CD4-positive, alpha-beta T cell treated with Interleukin-4 for 1 hour (primary cell): Measurements from ENCODE around the gene CYB561D2.

Experiments used
- DNase-seq, 2 donors: peaks; one replicate each; pipeline ENCODE4 v3.0.0-alpha.2; 2020 to 2022

The CYB561D2 gene

GRCh38 chr3:50342813-50343633 lies 7.6 kb upstream of the CYB561D2 start:
- no peak for DNase-seq

- no peak for DNase-seq
Measured at GRCh38 chr3:50345008-50345407, 5.7 kb upstream of the CYB561D2 start.

DNA sequence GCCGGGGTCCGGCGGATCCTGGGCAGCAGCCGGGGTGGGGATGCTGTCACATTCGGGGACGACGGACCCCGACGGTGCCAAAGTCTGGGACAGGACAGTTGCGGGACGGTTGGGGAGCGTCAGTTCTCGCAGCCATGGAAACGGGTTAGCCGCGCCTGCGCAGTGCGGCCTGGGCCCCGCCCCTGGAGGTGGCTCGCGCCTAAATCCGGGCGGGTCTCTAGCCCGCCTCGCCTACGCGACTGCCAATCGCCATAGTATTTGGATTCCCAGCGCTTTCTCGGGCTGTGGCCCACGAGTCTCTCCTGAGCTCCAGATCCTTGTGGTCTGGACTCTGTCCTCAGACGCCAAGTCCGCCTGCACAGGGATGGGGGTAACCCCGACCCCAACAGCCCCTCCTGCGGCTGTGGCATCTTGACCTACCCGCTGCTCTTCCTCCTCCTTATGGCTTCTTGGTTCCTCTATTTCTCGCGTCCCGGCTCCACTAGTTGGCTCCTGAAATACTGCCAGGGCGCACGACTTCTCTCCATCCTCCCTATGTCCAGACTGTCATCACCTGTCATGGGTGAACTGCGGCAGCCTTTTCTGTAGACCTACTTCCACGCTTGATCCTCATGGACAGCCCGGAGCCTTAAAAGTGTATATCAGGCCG lies 5.0 kb upstream of the CYB561D2 start, which contains the start of gene ZMYND10:
ZMYND10 (minus strand) TSS at position 147 of the 649 bp plus-strand sequence. CDS start 153 bp downstream, outside the sequence.
- DNase-seq: peak; percentile 77

DNA sequence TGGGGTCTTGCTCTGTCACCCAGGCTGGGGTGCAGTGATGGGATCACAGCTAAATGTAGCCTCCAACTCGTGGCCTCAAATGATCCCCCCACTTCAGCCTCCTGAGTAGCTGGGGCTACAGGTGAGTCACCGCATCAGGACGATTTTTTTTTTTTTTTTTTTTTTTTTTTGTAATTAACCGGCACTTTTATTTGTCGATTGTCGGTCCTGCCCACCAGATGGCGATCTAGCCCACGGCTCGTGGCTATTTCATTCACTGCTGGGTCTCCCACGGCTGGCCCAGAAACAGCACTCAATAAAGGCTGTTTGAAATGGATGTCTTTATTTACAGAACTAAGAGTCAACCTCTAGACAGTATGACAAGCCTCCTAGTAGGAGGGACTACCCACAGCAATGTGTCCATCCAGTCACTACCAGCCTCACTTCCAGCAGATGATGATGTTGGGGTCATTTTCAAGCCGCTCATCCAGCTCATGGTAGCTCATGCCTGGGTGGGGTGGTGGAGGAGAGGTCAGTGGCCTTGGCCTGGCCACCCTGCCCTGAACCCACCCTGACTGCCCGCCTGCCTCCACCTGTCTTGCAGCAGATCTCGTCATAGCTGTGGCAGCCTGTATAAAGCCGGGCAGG lies 3.4 kb upstream of the CYB561D2 start:
- DNase-seq: peak; percentile 87 to 88

DNA sequence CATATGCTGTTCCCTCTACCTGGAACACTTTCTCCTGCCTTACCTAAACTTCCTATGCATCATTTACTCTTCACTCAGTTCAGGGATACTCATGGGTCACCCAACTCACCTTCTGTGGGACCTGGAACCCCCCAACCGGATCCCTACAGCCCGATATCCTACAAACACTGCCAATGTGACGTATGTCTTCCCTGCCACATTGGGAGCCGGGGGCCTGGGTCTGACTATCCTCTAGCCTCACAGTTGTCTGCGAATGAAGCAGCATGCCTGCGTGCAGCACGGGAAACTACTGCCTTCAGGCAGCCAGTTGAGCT lies 492 bp upstream of the CYB561D2 start:
- no peak for DNase-seq

GRCh38 chr3:50351323-50351697 lies 648 bp downstream of the CYB561D2 start:
- DNase-seq: no peak

GRCh38 chr3:50352781-50353180 lies 2.1 kb downstream of the CYB561D2 start:
- DNase-seq: no peak

DNA sequence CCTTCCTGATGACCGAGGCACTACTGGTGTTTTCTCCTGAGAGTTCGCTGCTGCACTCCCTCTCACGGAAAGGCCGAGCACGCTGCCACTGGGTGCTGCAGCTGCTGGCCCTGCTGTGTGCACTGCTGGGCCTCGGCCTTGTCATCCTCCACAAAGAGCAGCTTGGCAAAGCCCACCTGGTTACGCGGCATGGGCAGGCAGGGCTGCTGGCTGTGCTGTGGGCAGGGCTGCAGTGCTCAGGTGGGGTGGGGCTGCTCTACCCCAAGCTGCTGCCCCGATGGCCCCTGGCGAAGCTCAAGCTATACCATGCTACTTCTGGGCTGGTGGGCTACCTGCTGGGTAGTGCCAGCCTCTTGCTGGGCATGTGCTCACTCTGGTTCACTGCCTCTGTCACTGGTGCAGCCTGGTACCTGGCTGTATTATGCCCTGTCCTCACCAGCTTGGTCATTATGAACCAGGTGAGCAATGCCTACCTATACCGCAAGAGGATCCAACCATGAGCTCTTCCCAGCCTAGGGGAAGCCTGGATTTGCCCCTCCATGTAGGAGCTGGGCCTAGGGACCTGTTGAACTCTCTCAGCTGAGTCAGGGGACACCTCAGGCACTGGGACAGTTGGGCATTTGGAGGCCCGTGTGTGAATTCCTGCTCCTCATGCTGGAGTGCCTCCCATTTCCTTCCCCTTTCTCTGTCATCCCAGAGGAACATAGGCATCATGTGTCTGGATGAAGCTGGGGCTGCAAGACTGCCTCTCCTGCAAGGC lies 2.8 kb downstream of the CYB561D2 start:
- no peak for DNase-seq

- DNase-seq: no peak
Measured at GRCh38 chr3:50354186-50354764, 3.6 kb downstream of the CYB561D2 start.

DNA sequence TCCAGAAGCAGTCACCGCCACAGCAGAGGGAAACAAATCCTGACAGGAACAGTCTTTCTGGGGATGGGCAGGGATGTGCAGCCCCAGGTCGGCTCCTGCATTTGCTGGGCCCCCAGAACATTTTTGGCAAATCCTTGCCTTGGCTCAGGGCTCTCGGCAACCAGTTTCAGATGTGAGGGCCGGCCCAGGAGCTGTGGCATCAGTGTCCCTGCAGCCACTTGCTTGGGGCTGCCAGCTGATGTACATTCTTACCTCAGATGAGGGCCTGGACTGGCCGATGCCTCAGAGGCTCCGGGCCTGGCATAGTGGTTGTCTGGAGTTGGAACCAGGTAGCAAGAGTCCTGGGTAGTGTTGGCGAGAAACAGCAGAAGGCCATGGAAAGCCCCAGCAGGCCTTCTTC lies 4.2 kb downstream of the CYB561D2 start:
- no peak for DNase-seq

DNA sequence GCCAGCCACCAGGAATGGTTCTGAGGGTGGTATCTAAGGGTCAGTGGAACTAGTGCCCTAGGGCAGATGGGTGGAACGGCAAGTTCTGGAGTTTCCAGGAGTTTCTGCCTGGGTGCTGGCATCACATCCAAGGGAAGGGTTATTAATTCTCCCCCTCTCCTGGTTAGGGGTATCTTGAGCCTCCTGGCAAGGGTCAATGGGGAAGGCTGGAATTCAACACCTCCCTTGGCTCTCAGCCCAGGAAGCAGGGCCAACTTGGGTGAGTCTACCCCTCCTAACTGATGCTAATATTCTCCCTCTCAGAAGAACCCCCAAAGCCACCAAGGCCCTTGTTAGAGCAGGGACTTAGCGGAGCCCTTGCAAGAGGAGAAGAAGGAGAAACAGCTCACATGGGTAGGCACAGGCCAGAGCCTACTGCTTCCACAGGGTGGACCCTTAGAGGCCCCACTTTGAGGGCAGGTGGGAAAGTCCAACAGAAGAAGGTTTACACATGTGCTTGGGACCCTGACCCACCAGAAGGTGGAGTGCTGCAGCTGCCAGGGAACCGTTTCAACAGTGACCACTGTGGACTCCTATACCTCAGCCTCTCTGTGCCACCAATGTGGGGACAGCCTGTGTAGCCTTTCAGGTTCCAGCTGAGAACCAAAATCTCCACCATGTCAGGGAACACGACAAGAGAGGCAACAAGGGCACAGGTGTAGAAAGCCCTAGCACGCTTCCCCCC lies 5.3 kb downstream of the CYB561D2 start:
- no peak for DNase-seq

DNA sequence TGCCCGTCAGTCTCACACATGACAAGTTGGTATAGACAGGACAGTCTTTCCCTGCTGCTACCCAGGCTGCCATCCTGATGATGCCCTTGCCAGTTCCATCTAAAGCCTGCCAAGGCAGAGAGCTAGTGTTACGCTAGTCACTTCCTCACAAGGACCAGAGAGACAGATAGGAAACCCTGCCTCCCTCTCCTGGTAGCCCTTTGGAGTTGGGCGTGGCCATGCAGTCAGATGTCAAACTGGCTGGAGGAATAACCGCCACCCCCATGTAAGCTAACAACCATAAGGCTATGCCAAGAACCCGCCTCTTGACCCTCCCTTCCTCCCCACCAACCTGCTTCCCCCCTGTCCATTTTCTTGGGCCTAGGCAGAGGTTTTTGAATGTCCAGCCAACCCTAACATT lies 5.9 kb downstream of the CYB561D2 start:
- DNase-seq: no peak

DNA sequence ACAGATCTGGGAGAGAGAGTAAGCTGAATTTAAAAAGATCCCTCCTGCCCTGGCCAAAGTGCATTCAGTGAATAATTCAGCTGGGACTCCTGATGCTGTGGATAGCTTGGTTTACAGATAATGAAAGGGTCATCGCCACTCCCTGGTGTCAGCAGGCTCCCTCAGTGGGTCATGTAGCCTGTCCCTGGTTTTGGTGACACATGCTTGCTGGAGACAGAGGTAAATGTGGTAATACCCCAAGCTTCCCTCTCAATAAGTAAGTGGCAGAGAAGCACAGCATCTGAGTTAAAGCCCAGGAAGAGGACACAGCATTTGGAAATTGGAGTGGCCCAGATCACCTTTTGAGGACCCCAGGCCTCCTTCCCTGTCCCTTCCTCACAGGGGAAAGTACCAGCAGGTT lies 6.8 kb downstream of the CYB561D2 start:
- no peak for DNase-seq

DNA sequence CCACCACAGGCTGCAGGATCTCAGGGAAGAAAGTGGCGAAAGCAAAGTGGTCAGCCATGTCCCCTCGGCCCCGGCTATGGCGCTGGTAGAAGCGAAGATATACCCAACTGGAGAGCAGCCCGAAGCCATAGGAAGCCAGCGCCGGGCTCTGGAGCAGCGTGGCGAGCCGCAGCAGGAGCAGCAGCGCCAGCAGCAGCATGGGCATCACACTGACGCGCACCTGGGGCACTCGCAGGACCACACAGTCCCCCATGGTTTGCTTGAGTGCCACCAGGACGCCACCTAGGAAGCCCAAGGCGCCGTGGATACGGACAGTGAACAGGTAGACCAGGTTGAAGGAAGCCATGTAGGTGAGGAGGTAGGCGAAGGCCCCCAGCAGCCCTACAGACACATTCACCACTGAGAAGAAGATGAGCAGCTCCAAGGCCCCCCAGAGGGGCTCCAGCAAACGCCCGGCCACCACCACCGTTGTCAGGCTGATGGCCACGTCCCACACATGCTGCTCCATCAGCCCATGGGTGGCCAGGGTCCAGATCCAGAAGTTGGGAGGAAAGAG lies 7.8 kb downstream of the CYB561D2 start:
- DNase-seq: no peak

DNA sequence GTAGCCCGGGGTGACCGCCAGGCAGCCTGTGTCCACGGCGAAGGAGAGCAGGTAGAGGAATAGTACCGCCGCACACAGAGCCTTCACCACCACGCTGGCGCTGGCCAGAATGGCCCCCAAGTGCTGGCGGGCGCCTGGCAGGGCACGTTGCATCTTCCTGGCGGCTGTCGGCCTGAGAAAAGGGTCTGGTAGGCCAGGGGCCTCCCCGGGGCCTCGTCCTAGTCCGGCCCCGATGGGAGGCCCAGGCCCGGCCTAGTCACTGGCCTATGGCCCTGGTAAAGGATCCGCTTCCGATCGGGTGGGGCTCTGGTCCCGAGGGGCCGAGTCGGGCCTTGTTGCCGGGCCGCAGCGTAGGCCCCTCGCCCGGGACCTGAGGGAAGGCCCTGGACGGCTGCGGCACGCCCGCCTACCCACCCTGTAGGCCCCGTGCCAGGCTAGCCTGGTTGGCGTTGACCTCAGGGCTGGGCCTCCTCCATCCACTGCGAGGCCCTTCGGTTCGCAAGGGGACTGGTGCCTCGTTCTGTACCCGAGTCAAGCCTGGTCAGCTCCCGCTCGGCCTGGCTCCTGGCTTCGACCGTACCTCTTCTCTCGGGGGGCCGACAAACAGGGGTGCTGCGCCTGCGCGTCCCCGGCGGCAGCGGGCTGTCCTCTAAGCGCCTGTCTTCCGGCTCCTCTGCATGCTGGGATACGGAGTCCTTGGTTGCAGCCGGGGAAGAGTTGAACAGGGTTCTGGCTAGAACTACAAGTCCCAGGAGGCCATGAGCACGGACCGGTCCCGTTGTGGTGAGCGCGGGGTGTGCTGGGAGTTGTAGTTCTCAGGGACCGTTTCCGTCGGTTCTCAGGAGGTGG lies 8.5 kb downstream of the CYB561D2 start, which contains the start of gene TMEM115:
TMEM115 (minus strand) TSS at position 611 of the 849 bp plus-strand sequence; CDS start at position 153, 458 bp downstream.
- peak; percentile 98 for DNase-seq

DNA sequence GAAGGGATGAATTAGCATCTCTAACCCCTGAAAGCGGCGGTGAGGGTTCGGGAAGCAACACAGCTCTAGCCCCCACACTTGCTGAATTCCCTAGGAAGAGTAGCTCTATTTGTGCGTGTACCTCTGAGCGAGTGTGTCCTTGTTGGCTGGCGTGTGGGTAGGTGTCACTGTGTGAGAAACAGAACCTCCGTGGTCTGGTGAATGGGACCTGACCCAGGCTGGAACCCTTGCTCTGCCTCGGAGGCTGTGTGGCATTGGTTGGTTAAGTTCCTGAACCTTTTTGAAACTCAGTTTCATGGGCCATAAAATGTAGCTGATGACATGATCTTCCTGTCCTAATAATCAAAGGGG lies 9.1 kb downstream of the CYB561D2 start:
- DNase-seq: no peak

GRCh38 chr3:50364573-50365079 lies 14.0 kb downstream of the CYB561D2 start:
- DNase-seq: no peak

DNA sequence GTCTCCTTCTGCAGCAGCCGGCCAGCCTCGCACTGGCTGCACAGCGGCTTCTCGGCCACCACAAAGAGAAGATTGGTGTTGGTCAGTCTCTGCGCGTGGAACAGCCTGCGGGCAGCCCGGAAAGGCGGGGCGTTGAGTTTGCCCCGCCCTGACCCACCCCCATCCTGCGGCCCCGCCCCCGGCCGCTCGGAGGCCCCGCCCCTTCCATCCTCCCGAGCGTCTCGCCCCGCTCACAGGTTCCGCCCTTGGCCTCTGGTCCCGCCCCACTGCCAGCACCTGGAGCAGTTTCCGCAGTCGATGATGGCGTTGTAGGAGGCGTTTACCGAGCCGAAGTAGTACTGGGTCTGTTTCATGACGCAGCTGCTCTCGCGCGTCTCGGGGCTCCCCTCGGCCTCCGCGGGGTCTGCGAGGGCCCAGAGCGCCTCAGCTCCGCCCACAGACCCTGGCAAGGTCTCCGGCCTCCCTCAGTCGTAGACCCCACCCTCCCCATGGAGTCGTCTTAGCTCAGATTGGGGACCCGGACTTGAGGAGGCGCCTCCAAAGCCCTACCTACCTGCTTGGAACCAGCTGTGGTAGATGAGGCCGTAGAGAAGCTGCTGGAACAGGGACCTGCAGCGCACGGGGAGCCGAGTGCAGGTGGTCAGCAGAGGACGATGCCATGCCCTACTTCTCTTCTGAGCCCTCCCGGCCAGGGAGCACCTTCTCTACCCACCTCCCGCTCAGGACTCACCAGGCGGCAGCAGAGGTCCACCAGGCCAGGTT lies 14.6 kb downstream of the CYB561D2 start:
- peak; percentile 96 to 97 for DNase-seq

DNA sequence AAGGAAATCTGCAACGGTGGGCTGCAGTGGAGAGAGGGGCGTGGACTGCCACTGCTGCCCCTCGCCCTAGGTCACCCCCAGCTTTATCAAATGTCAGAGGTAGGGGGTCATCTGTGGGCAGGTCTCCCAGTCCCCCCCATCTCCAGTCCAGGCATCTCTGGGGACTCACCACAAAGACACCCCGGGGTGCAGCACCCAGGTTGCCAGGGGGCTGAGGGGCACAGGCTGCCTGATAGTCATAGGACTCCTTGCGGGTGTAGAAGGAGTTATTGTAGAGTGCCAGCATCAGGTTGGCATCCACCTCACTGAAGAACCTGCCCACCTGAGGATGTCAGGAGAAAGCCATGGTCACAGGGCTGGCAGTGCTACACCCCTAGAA lies 15.2 kb downstream of the CYB561D2 start:
- DNase-seq: no peak
